Spleen (tissue), 7 donors: Measurements from ENCODE around the gene RPUSD4.

ENCODE experiments used
- CTCF ChIP-seq, 11 experiments: fragments of 200-600 bp in 7 of 11; fragments of 450-650 bp in 4 of 11; sonication (generic) in 4 of 11; IDR thresholded peaks in 8 of 11; conservative IDR thresholded peaks in 3 of 11; 1 replicate in 7 of 11; 2 replicates in 4 of 11; pipeline versions ENCODE4 v1.4.0 to v1.8.0; 2016 to 2021; ENCODE audit warnings: antibody characterized with exemption in 11 of 11, inconsistent platforms in 4 of 11, mild to moderate bottlenecking in 1 of 11
- POLR2A ChIP-seq, 3 donors: fragments of 450-650 bp; IDR thresholded peaks; one replicate each; pipeline ENCODE4 v1.5.1; 2017; ENCODE audit warnings: antibody characterized with exemption in 3 of 3, mild to moderate bottlenecking in 1 of 3
- donor health status: DM: no; HTN: no; CAD: no; lungs with moderate emphysema.
- donor health status: DM: no; HTN: no; CAD: no.
- donor health status: DM: no; HTN: no; CAD: no.

GRCh38 chr11:126232683-126233082, 21.2 kb upstream of the RPUSD4 start:
- TF ChIP-seq CTCF (IDR thresholded peaks at IDR 0.05 in 8 of 11, conservative IDR thresholded peaks at IDR 0.05 in 3 of 11) (no peak), POLR2A (IDR thresholded peaks at IDR 0.05) (no peak)
